UCSD-AML1 (cell line): Measurements from ENCODE around the gene ETS1.
"Not testable (repeated sequence)": the region's sequence is repeated elsewhere in the genome, so short reads cannot be mapped to it uniquely, and the experiment has no call there.

ENCODE experiments used
- DNase-seq: peaks from one replicate; lab custom pipeline; 2025; ENCODE audit not compliant: unreplicated experiment; lab: John Stamatoyannopoulos, UW

ETS1 gene

DNA sequence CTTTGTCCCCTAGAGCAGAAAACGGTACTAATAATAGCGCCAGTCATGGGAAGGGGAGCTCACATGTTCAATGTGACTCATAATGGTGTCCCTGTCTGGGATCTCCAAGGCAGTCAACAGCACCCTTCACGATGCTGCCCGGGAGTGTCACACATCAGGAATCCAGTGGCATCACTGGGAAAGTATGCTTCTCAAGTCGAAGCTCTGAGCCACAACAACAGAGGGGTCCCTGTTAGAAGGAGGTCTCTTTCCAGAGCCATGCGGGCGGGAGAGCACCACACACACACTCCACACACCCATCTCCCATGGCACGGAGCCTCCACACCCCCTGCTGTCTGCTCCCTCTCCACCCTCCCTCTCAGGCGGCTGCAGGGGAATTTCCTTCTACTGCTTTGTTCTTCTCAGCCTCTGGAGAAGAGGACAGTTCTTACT lies 119.7 kb downstream of the ETS1 start:
- no peak for DNase-seq

DNA sequence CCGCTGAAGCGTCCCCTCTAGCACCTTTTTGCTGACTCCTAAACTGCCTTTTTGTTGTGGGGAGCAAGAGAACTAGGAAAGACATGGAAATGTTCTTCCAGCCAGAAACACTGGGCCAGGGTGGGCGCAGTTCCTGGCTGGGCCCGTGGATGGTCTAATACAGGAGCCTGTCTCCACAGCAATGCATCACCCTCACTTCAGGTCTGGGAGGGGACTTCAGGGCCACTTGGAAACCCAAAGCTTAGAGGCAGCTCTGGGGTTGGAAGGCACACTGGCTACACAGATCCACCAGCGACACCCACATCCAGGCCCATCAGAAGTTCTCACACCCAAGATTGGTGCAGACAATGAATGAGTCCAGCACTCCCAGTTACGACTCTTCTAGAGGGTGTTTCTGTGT lies 120.3 kb downstream of the ETS1 start:
- no peak for DNase-seq

DNA sequence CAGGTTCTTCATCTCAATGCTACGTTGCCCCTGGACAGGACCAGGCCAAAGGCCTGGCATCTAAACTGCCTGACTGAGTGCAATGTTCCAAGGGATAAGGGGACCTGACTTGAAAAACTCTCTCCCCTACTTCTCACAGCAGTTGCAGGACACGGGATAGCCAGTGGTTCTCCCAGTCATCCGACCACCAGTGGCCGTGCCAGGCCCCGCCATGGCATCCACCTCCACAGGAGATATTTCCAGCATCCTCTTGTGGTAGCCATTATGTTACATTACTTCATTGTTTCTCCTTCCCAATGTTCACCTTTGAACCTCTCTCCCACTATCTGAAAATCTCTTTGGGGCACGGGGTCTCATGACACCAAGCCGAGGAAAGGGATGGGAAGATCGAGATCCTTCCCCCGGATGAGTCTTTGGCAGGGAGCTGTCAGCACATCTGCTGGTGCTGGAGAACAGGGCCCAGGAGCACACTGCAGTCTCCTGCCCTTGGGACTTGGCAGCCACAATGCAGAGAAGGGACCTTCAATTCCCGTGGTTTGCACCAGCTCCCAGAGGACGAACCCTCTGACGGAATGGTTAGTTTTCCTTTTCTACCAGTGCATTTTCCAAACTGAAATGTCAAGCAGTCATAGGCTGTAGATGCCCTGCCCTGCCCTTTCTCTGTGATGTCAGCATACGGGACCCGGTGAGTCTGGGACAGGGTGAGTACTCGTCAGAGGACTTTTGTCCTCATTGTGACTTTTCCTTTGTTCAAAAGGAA lies 121.2 kb downstream of the ETS1 start:
- DNase-seq = no peak

DNA sequence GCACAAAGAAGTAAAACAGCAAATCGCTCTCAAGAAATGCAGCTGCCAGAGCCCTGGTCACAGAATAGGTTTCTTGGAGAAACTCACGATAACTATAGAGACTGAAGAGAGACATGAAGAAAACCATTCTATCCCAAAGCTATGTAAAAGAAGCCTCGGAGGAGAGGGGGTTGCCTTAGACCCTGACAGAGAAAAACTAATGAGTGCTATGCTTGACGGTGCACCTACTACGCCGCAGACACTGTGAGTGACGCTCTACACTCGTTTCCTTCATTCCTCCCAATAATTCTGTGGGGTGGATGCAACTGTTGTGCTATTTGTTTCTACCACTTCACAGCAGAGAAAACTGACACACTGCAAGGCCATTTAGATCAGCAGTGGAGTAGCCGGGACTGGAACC lies 121.8 kb downstream of the ETS1 start:
- DNase-seq = no peak

DNA sequence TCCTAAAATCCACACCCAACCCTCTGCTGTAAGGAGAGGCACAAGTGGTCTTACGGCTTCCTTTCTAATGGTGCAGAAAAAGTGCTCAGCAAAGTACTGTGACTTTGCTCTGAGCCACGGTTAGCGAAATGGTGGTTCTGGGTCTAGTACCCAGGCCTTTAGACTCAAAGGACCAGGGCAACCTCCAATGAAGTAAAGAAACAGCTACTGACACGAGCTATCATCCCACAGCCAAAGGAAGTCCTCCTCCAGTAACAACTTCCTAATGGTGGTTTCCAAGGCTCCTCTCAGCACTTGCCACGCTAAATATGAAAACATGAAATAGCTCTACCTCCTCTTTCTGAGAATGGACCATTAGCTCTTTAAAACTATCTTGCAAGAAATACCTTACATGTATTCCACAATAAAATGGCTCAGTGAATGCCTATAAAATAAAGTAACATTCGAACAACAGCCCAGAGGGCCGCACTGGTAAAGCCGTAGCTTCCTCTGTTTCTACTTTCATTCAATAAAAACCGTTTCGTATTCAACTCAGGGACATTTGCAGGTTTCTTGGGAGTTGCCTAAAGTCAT lies 122.4 kb downstream of the ETS1 start:
- DNase-seq = no peak

DNA sequence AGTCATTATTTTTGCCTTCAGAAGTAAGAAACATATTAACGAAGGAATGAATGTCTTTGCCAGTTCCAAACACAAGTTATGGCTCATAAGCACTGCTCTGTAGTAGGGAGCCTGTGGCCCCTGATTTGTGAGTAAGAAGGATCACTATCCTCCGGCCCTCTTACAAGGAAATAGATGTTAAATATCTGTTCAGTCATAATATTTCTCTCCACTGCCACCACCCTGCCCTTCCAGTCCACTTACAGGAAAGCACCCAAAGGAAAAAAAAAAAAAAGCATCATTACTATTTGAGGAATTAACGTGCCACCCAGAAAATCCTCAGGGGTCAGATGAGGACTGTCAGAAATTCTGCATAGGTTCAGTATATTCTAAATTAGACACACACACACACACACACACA lies 123.4 kb downstream of the ETS1 start:
- no peak for DNase-seq

DNA sequence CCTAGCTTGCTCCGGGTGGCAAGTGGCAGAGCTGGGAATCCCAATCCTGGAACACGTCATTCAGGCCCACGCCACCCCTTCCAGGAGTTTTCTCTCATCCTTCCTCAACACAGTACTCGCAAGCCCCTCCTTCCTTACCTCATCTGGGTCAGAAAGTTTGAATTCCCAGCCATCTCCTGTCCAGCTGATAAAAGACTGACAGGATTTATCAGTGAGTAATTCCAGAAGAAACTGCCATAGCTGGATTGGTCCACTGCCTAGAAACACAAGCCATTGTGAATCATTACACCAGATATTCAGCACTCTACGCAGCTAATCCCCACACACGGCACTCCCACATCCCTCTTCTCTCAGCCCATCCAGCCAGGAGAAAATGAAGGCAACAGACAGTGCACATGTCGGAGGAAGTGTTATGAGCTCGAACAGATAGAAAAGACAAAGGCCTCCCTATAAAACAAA lies 124.0 kb downstream of the ETS1 start:
- DNase-seq = no peak

DNA sequence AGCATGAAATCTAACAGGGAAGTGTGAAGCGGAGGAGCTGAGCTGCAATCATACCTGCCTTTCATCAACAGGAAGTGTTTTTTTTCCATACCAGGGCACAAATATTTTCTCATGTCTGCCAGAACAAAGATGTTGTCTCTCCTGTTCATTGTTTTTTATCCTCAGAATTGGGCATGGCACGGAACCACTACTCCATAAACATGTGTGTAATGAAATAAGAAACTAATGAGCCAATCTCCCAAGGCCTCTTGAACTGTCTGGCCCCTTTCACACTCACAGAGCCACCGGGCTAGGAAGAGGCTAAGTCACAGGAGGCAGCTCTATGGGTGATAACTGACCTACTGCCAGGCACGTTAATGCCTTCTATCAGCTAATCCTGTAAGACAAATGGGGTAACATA lies 124.4 kb downstream of the ETS1 start:
- DNase-seq = no peak

DNA sequence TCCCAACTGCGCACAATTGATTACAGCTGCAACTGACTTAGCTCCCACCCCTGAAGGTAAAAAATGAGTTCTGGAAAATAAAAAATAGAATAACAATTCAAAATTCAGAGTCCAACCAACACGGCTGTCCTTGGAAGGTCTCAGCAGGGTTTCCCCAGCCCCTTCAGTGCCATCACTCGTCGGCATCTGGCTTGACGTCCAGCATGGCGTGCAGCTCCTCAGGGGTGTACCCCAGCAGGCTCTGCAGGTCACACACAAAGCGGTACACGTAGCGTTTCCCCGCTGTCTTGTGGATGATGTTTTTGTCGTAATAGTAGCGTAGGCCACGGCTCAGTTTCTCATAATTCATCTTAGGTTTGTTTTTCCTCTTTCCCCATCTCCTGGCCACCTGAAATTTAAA lies 125.2 kb downstream of the ETS1 start:
- DNase-seq = no peak

DNA sequence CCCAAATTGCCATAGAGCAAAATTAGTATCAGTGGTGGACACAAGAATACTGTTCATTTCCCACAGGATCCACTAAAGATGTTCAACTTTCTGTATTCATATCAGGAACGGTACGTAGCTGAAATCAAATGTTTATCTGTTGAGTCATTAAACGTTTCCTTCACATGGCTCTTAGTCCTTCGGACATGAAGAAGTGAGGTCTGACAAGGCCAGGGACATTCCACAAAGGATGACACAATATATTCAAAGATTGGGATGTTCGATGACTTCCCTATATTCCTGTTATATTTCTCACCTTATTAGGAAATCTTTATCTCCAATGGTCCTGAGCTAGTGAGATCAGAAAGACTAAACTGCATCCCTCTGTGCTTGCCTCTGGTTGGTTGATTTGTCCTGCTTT lies 129.0 kb downstream of the ETS1 start:
- DNase-seq = no peak

DNA sequence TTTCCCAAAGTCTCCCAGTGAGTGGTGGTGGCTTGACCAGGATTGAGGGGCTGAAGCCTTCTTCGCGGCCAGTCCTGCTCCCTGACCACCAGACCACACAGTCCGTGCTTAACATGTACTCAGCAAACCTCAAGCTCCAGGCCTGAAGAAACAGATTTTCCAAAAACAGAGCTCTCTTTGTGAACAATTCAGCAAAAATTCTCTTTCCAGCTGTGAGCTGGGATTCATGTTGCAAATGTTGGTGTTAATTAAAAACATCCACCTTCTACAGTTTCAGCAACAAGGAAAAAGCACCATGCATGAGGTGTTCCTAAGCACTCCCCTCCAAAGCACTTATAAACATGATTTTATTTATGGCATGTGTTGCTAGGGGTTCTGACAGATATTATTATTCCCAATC lies 129.5 kb downstream of the ETS1 start:
- no peak for DNase-seq

DNA sequence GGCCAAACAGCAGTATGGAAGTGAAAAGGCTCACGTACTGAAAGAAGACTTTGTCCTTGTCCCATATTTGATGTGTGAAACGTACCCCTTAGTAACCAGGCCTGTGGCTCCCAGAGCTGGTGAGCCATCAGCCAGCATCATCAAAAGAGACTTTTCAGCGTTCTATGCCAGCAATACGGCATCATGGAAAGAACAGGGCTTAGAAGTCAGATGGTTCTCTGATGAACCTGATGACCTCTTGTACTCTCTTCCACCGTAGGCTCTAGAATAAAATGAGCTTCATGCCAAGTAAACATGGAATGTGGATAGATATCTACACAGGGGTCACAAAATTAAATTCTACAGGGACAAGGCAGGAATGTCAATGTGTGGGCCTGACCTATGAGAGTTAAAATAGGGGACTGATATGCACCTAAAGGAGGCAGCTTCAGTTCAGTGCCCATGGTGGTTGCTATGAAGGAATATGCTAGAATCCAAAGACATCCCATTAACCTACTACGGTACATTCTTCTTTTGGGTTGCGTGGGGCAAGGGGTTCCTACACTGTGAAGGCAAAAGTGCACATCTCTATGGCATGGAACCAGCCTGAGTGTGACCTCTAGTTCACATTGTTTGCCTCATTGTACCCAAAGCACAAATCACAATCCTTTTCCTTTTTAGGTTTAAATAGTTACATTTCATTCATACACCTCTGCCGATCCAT lies 130.6 kb downstream of the ETS1 start:
- DNase-seq = no peak

DNA sequence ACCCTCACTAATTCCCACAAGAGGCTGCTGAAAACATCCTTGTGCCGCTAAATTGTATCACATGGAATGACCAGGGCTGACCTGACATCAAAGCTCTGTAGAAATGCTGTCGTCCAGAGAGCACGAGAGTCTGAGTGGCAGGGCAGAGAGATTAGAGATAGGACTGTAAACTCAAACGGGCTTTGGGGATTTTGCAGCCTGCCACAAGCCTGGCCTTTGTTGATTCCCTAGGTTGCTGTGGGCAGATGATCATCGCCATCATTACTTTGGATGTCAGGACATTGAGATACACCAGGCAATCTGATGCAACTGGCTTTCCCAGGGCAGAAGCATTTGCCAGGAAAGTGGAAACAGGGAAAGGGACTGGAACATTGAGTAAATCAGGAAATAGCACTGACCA lies 131.6 kb downstream of the ETS1 start:
- DNase-seq = no peak

DNA sequence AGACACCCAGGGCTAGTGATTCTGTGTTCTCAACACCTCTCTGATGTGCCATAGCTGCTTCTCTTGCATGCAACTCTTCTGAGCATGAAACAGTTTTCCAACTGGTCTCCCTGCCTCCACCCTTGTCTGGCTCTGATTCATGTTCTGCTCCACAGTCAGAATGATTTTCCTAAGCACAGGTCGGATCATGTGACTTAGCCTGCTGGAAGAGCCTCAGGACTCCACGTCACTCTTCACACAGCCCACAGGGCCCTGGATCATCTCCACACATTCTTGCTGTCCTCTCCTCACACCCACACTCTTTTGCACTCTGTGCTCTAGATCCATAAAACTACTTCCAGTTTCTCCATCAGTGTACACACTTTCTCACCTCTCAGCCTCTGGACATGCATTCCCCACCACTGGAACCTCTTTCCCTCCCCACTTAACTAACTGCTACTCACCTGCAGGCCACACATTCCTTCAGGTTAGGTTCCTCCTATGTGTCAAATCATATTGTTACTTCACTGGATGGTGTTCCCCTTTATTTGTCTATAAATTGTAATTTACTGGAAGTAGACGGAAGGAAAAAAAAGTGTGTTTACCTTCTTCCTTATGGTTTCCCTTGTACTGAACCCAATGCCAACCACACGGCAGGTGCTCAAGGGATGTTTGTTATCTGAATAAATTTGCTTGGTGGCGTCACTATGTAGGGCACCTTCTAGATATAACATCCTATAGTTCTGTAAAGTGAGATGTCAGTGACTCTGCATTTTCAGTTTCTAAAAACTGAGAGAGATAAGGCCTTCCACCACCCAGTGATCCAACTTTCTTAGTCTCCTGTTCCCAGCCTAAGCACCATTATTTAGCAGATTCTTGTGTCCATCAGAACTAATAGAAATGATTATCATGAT lies 133.7 kb downstream of the ETS1 start:
- no peak for DNase-seq

DNA sequence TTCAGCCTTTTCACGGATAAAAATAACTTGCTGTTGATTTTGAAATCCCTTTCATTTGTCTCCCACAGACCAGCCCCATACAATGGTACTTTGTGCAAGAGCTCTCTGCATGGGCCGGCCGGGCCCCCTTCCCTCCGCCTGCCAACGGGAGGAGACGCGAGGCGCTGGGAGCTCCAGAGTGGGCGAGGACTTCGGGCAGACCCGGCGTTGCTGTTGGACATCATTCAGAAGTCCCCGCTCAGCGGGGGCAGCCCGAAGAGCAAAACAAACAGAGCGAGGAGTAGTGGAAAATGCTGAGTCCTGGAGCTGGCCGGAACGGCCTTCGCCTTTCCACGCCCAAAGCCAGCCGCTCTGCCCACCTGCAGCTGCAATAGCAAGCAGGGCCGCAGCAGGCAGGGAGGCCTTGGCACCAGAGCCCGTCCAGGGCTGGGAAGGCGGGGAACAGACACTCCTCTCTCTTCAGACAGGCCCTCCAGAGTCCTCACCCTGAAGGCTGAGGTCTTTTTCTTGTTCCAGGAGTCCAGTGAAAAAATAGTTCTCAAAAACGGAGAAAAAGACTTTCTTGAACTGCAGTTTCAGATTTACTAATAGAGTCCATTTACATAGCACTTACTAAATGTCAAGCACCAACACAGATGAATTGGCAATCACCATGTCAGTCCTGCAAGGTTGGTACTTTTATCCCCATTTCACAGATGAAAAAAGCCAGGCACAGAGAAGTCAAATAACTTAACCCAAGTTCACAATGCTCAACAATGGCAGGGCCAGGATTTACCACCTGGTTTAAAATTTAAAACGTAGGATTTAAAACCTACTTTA lies 135.5 kb downstream of the ETS1 start:
- no peak for DNase-seq

DNA sequence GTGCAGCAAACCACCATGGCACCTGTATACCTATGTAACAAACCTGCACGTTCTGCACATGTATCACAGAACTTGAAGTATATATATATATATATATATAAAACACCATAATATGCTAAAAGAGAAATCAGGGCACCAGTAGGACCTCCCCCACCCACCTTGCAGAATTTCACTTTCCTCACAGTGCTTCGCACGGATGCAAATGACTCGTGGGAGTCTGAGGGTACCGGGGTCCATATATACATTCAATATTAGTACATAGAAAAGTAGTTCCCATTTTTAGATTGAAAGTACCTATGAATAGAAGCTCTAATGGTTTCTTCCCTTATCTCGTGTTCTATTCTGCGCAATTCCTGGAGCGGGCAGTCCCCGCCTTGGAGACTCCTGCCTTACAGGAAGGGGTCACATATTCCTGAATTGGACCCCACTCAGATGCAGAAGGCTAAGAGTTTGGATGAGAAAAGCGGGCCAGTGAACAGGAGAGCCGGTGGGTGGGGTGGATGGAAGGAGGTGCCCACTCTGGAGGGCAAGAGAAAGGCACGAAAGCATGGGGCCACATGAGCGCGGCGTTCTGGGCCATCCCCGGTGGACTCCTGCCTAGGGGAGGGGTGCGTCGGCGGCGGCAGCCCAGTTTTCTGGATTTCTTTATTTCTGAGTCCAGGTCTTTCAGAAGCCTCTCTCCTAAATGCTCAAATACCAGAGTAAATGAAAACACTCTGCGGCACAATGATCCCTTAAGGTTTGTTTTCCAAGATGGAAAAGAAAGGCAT lies 136.3 kb downstream of the ETS1 start:
- no peak for DNase-seq

DNA sequence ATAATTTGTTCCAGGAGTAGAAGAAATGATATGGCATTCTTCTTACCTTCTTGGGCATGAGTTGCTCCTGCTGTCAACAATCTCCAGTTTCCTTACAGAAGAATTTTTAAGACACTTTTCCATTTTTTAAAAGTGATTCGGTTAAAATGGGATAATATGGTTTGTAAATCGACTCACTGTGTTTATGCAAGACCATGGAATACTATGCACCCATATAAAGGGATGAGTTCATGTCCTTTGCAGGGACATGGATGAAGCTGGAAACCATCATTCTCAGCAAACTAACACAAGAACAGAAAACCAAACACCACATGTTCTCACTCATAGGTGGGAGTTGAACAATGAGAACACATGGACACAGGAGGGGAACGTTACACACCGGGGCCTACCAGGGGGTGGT lies 136.9 kb downstream of the ETS1 start:
- not testable (repeated sequence) for DNase-seq

DNA sequence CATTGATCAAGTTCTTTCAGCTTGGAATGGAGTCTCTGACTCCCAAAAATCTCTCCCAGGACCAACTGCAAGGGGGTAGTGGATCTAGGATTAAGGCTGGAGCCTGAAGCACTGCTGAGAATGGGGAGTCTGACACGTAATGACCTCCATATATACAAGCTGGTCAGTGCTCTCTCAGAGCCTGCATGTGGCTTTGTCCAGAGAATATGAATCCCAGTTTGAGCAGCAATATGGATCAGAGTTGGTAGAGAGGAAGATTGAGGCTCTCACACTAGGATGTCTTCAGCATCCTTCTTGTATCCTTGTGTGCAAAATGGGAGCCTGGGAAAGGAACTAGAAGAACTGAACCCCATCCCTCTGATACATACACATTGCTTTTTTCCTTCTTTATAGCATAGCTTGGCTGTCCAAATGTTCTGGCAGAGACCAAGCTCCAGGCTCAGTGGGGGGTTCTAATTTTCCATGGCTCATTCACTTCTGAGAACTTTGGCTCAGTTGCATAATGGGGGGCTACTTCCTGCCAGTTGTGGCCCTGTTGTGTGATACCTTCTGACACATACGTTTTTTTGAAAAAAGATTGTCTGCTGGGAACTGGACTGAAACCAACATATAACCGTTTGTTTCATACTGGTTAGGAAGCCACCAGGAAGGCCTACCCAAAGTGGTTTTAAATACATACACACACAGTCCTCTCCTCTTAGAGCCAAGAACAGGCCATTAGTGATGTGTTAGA lies 138.2 kb downstream of the ETS1 start:
- DNase-seq = no peak
